GM23338 (cell line): ENCODE results near the gene ADH6. TPM values are rescaled to one million over a fixed set of nuclear protein-coding genes. Genes with fewer than 3 reads are reported as not detected.

Source experiments
- ATAC-seq: fragments of 200-7000 bp; cut with Tn5 transposase; 3 replicates; pipeline ENCODE4 v1.9.1; 2020
- DNase-seq: peaks from one replicate; pipeline ENCODE4 v3.0.0-alpha.2; 2015; ENCODE audit warnings: low spot score
- H2AFZ ChIP-seq: fragments of 200-600 bp; sonication (generic); 2 replicates; pipeline ENCODE4 v1.8.0; 2016; ENCODE audit warnings: antibody characterized with exemption, mild to moderate bottlenecking, moderate library complexity
- H3F3A ChIP-seq: fragments of 200-600 bp; sonication (generic); replicated peaks from 2 replicates; pipeline ENCODE4 v1.8.0; 2017; ENCODE audit warnings: antibody characterized with exemption, mixed run types, low read depth
- H3K27ac ChIP-seq: fragments of 200-600 bp; sonication (generic); 2 replicates; pipeline ENCODE4 v1.6.1; 2016; ENCODE audit warnings: low read depth
- H3K27me3 ChIP-seq: fragments of 200-600 bp; sonication (generic); 2 replicates; pipeline ENCODE4 v1.8.0; 2016; ENCODE audit warnings: mild to moderate bottlenecking, mixed run types, moderate library complexity; ENCODE audit not compliant: insufficient read depth
- H3K36me3 ChIP-seq: fragments of 200-600 bp; sonication (generic); 2 replicates; pipeline ENCODE4 v1.8.0; 2016; ENCODE audit warnings: mild to moderate bottlenecking; ENCODE audit not compliant: insufficient read depth
- H3K4me1 ChIP-seq: fragments of 200-600 bp; sonication (generic); 2 replicates; pipeline ENCODE4 v1.8.0; 2016; ENCODE audit warnings: mild to moderate bottlenecking, moderate library complexity; ENCODE audit not compliant: insufficient read depth
- H3K4me2 ChIP-seq: fragments of 200-600 bp; sonication (generic); 2 replicates; pipeline ENCODE4 v1.7.1; 2017; ENCODE audit warnings: mixed run types
- H3K4me3 ChIP-seq: fragments of 200-600 bp; sonication (generic); 2 replicates; pipeline ENCODE4 v1.6.1; 2016; ENCODE audit warnings: mixed run types
- H3K79me2 ChIP-seq: fragments of 200-600 bp; sonication (generic); replicated peaks from 2 replicates; pipeline ENCODE4 v1.8.0; 2017; ENCODE audit warnings: mild to moderate bottlenecking; ENCODE audit not compliant: insufficient read depth
- H3K9me2 ChIP-seq: fragments of 200-600 bp; sonication (generic); 2 replicates; pipeline ENCODE4 v1.8.0; 2017; ENCODE audit not compliant: insufficient read depth
- H4K20me1 ChIP-seq: fragments of 200-600 bp; sonication (generic); replicated peaks from 2 replicates; pipeline ENCODE4 v1.8.0; 2017; ENCODE audit warnings: mild to moderate bottlenecking; ENCODE audit not compliant: insufficient read depth
- H3K27ac Mint-ChIP-seq: 2 replicates; pipeline ENCODE4 v1.8.0; 2020; ENCODE audit warnings: inconsistent platforms, mild to moderate bottlenecking, moderate library complexity, mixed read lengths
- H3K27me3 Mint-ChIP-seq: 3 replicates; pipeline ENCODE4 v1.8.0; 2022; ENCODE audit warnings: low read depth, mild to moderate bottlenecking, moderate library complexity, mixed read lengths, inconsistent platforms; ENCODE audit not compliant: insufficient read depth, poor library complexity
- H3K36me3 Mint-ChIP-seq: 3 replicates; pipeline ENCODE4 v1.8.0; 2021; ENCODE audit warnings: low read depth, mild to moderate bottlenecking, inconsistent platforms, moderate library complexity, mixed read lengths
- H3K4me1 Mint-ChIP-seq: 3 replicates; pipeline ENCODE4 v1.8.0; 2020; ENCODE audit warnings: mild to moderate bottlenecking, inconsistent platforms, mixed read lengths
- H3K4me3 Mint-ChIP-seq: 3 replicates; pipeline ENCODE4 v1.8.0; 2021; ENCODE audit warnings: moderate library complexity, mild to moderate bottlenecking, inconsistent platforms, mixed read lengths
- H3K9me3 Mint-ChIP-seq: 3 replicates; pipeline ENCODE4 v1.8.0; 2020; ENCODE audit warnings: moderate library complexity, mild to moderate bottlenecking, inconsistent platforms, mixed read lengths
- EZH2 ChIP-seq: fragments of 200-600 bp; sonication (generic); IDR thresholded peaks from one replicate; pipeline ENCODE4 v1.8.0; 2017; ENCODE audit warnings: antibody characterized with exemption, mild to moderate bottlenecking, low read depth; ENCODE audit not compliant: unreplicated experiment
- EZH2phosphoT487 ChIP-seq: fragments of 200-600 bp; sonication (generic); IDR thresholded peaks from one replicate; pipeline ENCODE4 v1.8.1; 2018; ENCODE audit warnings: antibody characterized with exemption; ENCODE audit not compliant: unreplicated experiment
- REST ChIP-seq: IDR thresholded peaks from one replicate; pipeline ENCODE4 v1.6.1; 2018; ENCODE audit warnings: antibody characterized with exemption; ENCODE audit not compliant: unreplicated experiment
- polyA plus RNA-seq: library from polyadenylated mRNA; unstranded; fragments of >200 nt; fragmentation: Nextera tagmentation; extraction: Ambion mirVana; gene quantifications from 2 replicates; pipeline ENCODE4 v1.2.1, GENCODE V29; 2016
- total RNA-seq: library from RNA; depleted of rRNA; stranded (reverse); fragments of >200 nt; shearing (Covaris generic); gene quantifications from 2 replicates; pipeline ENCODE4 v1.2.3, GENCODE V29; 2014
- TF ChIP-seq, protein P1 (sequence below): fragments of 250-450 bp; sonication (Bioruptor Pico); IDR thresholded peaks from 2 replicates; pipeline ENCODE4 v1.5.0; 2020; ENCODE audit warnings: mild to moderate bottlenecking, moderate library complexity

ADH6 gene
- total and polyA plus RNA-seq, 2 experiments from 2014 or later, result 0.58 TPM; not detected in 1

DNA sequence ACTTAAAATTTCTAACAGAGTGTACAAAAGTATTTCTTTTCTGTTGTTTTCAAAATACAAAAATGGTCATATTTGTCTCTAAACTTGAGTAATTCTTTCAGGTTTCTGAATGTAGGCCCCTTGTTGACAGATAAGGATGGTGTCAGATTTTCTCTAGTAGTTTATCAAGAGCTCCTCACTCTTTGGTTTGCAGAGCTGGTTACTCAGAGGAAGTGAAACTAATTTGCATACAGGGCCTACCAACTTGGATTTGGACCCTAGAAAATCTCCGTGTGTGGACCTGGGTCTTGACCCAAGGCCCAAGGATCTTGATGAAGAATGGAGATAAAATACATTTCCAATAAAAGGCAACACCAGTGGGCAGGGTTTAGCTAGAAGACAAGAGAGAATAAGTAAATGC is 433 bp upstream of the ADH6 start:
- H3K27ac Mint-ChIP-seq, result 0 out of 2 replicates have a peak overlapping the region, but pooled peaks have one; percentile 69
- DNase-seq, result no peak
- H3K4me2 ChIP-seq, result no peak overlapping the region
- no peak overlapping the region for H3K27ac ChIP-seq
- TF ChIP-seq REST (no peak), EZH2phosphoT487 (no peak), EZH2 (no peak)
- TF ChIP-seq, protein P1, sequence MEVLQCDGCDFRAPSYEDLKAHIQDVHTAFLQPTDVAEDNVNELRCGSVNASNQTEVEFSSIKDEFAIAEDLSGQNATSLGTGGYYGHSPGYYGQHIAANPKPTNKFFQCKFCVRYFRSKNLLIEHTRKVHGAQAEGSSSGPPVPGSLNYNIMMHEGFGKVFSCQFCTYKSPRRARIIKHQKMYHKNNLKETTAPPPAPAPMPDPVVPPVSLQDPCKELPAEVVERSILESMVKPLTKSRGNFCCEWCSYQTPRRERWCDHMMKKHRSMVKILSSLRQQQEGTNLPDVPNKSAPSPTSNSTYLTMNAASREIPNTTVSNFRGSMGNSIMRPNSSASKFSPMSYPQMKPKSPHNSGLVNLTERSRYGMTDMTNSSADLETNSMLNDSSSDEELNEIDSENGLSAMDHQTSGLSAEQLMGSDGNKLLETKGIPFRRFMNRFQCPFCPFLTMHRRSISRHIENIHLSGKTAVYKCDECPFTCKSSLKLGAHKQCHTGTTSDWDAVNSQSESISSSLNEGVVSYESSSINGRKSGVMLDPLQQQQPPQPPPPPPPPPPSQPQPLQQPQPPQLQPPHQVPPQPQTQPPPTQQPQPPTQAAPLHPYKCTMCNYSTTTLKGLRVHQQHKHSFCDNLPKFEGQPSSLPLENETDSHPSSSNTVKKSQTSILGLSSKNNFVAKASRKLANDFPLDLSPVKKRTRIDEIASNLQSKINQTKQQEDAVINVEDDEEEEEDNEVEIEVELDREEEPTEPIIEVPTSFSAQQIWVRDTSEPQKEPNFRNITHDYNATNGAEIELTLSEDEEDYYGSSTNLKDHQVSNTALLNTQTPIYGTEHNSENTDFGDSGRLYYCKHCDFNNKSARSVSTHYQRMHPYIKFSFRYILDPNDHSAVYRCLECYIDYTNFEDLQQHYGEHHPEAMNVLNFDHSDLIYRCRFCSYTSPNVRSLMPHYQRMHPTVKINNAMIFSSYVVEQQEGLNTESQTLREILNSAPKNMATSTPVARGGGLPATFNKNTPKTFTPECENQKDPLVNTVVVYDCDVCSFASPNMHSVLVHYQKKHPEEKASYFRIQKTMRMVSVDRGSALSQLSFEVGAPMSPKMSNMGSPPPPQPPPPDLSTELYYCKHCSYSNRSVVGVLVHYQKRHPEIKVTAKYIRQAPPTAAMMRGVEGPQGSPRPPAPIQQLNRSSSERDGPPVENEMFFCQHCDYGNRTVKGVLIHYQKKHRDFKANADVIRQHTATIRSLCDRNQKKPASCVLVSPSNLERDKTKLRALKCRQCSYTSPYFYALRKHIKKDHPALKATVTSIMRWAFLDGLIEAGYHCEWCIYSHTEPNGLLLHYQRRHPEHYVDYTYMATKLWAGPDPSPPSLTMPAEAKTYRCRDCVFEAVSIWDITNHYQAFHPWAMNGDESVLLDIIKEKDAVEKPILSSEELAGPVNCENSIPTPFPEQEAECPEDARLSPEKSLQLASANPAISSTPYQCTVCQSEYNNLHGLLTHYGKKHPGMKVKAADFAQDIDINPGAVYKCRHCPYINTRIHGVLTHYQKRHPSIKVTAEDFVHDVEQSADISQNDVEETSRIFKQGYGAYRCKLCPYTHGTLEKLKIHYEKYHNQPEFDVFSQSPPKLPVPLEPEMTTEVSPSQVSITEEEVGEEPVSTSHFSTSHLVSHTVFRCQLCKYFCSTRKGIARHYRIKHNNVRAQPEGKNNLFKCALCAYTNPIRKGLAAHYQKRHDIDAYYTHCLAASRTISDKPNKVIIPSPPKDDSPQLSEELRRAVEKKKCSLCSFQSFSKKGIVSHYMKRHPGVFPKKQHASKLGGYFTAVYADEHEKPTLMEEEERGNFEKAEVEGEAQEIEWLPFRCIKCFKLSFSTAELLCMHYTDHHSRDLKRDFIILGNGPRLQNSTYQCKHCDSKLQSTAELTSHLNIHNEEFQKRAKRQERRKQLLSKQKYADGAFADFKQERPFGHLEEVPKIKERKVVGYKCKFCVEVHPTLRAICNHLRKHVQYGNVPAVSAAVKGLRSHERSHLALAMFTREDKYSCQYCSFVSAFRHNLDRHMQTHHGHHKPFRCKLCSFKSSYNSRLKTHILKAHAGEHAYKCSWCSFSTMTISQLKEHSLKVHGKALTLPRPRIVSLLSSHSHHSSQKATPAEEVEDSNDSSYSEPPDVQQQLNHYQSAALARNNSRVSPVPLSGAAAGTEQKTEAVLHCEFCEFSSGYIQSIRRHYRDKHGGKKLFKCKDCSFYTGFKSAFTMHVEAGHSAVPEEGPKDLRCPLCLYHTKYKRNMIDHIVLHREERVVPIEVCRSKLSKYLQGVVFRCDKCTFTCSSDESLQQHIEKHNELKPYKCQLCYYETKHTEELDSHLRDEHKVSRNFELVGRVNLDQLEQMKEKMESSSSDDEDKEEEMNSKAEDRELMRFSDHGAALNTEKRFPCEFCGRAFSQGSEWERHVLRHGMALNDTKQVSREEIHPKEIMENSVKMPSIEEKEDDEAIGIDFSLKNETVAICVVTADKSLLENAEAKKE, result no peak
- no peak overlapping the region for H2AFZ ChIP-seq
- peaks cover 12% of the 10 kb centered on the region; the same call in 1 of the 2 replicates for H3K4me1 ChIP-seq
- H4K20me1 ChIP-seq, result no peaks in the 10 kb centered on the region
- no peaks in the 10 kb centered on the region for H3K9me2 ChIP-seq
- no peaks in the 10 kb centered on the region for H3F3A ChIP-seq
- peaks cover 10% of the 10 kb centered on the region for H3K9me3 Mint-ChIP-seq
- no peak for ATAC-seq
- H3K27me3 Mint-ChIP-seq, result peaks cover 7% of the 10 kb centered on the region
- no peak overlapping the region for H3K4me3 ChIP-seq
- H3K36me3 Mint-ChIP-seq, result peaks cover 9% of the 10 kb centered on the region; the same call in 2 of the 3 replicates
- no peaks in the 10 kb centered on the region for H3K27me3 ChIP-seq
- no peaks in the 10 kb centered on the region for H3K79me2 ChIP-seq
- no peak overlapping the region for H3K4me3 Mint-ChIP-seq
- H3K4me1 Mint-ChIP-seq, result peaks cover 18% of the 10 kb centered on the region
- no peaks in the 10 kb centered on the region for H3K36me3 ChIP-seq
